Natural killer cell (primary cell): ENCODE results near the gene MGLL. TPM values are rescaled to one million over a fixed set of nuclear protein-coding genes. Genes with fewer than 3 reads are reported as not detected.

ENCODE experiments used
- ATAC-seq, 3 donors: fragments of 150-1000 bp in 2 of 3; fragments of 200-7000 bp in 1 of 3; cut with Tn5 transposase; 1 replicate in 1 of 3; 2 replicates in 2 of 3; pipeline ENCODE4 v1.10.0; 2021; ENCODE audit warnings: mild to moderate bottlenecking in 2 of 3, moderate library complexity in 2 of 3
- DNase-seq, 2 donors: peaks; one replicate each; pipeline versions ENCODE4 v3.0.0 to v3.0.0-alpha.2; 2013 to 2021; ENCODE audit warnings: mixed read lengths in 1 of 2
- H3K27ac ChIP-seq: one replicate; pipeline ENCODE4 v1.5.1; 2013; ENCODE audit warnings: mild to moderate bottlenecking, low read length
- H3K27me3 ChIP-seq: one replicate; pipeline ENCODE4 v1.6.1; 2013; ENCODE audit warnings: low read length; ENCODE audit not compliant: control insufficient read depth, insufficient read depth
- H3K36me3 ChIP-seq: one replicate; pipeline ENCODE4 v1.6.1; 2013; ENCODE audit warnings: low read length; ENCODE audit not compliant: control insufficient read depth, insufficient read depth
- H3K4me1 ChIP-seq: one replicate; pipeline ENCODE4 v1.6.1; 2013; ENCODE audit warnings: low read length; ENCODE audit not compliant: control insufficient read depth, insufficient read depth
- H3K4me3 ChIP-seq: one replicate; pipeline ENCODE4 v1.5.1; 2013; ENCODE audit warnings: low read length
- H3K9me3 ChIP-seq: one replicate; pipeline ENCODE4 v1.6.1; 2013; ENCODE audit warnings: low read length; ENCODE audit not compliant: control insufficient read depth, insufficient read depth
- H3K27ac Mint-ChIP-seq, 2 donors: one replicate each; pipeline ENCODE4 v1.8.0; 2022; ENCODE audit warnings: mild to moderate bottlenecking in 2 of 2, mixed read lengths in 2 of 2, moderate library complexity in 1 of 2
- H3K27me3 Mint-ChIP-seq, 2 donors: one replicate each; pipeline ENCODE4 v1.8.0; 2022; ENCODE audit warnings: low read depth in 2 of 2, mixed read lengths in 2 of 2
- H3K36me3 Mint-ChIP-seq: one replicate; pipeline ENCODE4 v1.8.0; 2022; ENCODE audit warnings: mixed read lengths
- H3K4me1 Mint-ChIP-seq, 2 donors: one replicate each; pipeline ENCODE4 v1.8.0; 2022; ENCODE audit warnings: mixed read lengths in 2 of 2
- H3K4me3 Mint-ChIP-seq: one replicate; pipeline ENCODE4 v1.8.0; 2022; ENCODE audit warnings: mild to moderate bottlenecking, moderate library complexity, mixed read lengths
- H3K9me3 Mint-ChIP-seq, 2 donors: one replicate each; pipeline ENCODE4 v1.8.0; 2022; ENCODE audit warnings: mixed read lengths in 2 of 2
- WGBS: methylation state at CpG from one replicate; pipeline ENCODE4 v1.1.7; 2013; ENCODE audit warnings: missing lambda C conversion rate; ENCODE audit not compliant: insufficient coverage; 5-methylcytosine and 5-hydroxymethylcytosine counted together
- intact Hi-C: fragments of 100-400 bp; cut with micrococcal nuclease; formaldehyde crosslinking; loops from one replicate; pipeline ENCODE4 v1.14.2; 2022
- total RNA-seq, 4 donors: library from RNA; stranded (reverse); fragments of 120-200 nt in 1 of 4; gene quantifications; one replicate each; pipeline versions ENCODE4 v1.2.3 to v1.2.4, GENCODE V29; 2013 to 2022
- TF ChIP-seq, protein P1 (sequence below): fragments of 200-600 bp; IDR thresholded peaks from one replicate; pipeline ENCODE4 v1.8.0; 2022; ENCODE audit warnings: antibody characterized with exemption

Gene MGLL
- total RNA-seq, 3 donors from 2014 or later (not counting 1 experiment from before 2014, with no cell fraction given) = 2.7 to 4.6 (median 3.0) TPM

DNA sequence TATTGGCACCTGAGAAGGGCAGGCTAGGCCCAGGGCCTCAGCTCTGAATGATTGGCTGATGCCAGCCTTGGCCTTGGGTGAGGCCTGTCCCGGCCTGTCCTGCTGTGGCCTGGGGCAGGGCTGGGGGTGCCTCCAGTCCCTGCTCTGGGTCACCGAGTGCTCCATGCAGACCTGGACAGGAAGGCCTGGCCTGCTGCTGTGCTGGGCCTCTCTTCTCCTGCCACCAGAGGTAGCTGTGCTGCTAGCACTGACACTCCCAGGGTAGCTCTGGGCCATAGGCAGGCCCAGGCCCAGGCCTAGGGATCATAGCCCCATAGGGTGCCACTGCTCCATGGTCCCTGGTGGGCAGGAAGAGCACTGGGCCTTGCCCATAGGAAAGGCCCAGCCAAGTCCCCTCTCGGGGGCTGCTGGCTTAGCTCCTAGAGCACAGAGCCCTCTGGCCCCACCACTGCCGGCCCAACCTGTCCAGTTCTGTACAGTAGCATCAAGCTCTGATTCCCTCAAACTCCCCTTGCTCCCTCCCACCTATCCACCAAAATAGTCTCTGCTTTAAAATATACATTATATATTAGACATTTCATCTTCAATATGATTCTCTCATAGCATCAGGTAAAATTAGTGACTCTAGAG is 131.4 kb downstream of the MGLL start:
- Mint-ChIP-seq H3K27ac (no peak overlapping the region), H3K4me1 (no peaks in the 10 kb centered on the region), H3K4me3 (no peak overlapping the region), H3K9me3 (no peaks in the 10 kb centered on the region), H3K27me3 (no peaks in the 10 kb centered on the region), H3K36me3 (no peaks in the 10 kb centered on the region)
- no peaks in the 10 kb centered on the region for H3K36me3 ChIP-seq
- intact Hi-C loops = loop anchor here (5.0 kb wide), 1 partner anchor 114 kb away; no protein-coding TSS in a partner anchor
- ATAC-seq (no peak), DNase-seq (no peak)
- H3K9me3 ChIP-seq = no peaks in the 10 kb centered on the region
- H3K27me3 ChIP-seq = no peaks in the 10 kb centered on the region
- WGBS = 93% methylated on average over 4 of the region's 4 CpGs
- no peaks in the 10 kb centered on the region for H3K4me1 ChIP-seq
- TF ChIP-seq, protein P1, sequence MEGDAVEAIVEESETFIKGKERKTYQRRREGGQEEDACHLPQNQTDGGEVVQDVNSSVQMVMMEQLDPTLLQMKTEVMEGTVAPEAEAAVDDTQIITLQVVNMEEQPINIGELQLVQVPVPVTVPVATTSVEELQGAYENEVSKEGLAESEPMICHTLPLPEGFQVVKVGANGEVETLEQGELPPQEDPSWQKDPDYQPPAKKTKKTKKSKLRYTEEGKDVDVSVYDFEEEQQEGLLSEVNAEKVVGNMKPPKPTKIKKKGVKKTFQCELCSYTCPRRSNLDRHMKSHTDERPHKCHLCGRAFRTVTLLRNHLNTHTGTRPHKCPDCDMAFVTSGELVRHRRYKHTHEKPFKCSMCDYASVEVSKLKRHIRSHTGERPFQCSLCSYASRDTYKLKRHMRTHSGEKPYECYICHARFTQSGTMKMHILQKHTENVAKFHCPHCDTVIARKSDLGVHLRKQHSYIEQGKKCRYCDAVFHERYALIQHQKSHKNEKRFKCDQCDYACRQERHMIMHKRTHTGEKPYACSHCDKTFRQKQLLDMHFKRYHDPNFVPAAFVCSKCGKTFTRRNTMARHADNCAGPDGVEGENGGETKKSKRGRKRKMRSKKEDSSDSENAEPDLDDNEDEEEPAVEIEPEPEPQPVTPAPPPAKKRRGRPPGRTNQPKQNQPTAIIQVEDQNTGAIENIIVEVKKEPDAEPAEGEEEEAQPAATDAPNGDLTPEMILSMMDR = no peak
- H3K4me3 ChIP-seq = no peak overlapping the region
- no peak overlapping the region for H3K27ac ChIP-seq

DNA sequence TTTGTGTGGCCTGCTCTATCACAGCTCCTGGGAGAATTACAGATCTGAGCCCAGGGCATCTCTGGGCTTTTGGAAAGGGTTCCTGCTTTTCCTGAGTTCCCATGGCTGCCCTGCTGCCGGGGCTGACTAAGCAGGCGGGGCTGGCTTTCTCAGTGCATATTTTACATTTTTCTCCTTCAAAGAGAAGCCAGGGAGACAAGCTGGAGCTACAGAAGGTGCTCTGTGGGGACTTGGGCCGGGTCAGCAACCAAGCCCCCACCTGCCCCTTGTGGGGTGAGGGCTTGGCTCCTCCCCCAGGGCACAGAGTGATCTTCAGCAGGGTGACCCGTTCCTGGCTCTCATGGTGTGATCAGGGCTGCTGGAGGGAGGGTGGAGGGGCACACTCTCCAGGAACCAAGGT is 132.2 kb downstream of the MGLL start:
- Histone ChIP-seq H3K36me3 (no peaks in the 10 kb centered on the region), H3K9me3 (no peaks in the 10 kb centered on the region), H3K27ac (no peak overlapping the region), H3K27me3 (no peaks in the 10 kb centered on the region), H3K4me3 (no peak overlapping the region), H3K4me1 (no peaks in the 10 kb centered on the region)
- no peak for ATAC-seq
- no peaks in the 10 kb centered on the region for H3K27me3 Mint-ChIP-seq
- no peaks in the 10 kb centered on the region for H3K9me3 Mint-ChIP-seq
- H3K27ac Mint-ChIP-seq = no peak overlapping the region
- WGBS = 85% methylated on average over 4 of the region's 4 CpGs
- intact Hi-C loops = loop anchor here (5.0 kb wide), 1 partner anchor 113 kb away; no protein-coding TSS in a partner anchor
- no peaks in the 10 kb centered on the region for H3K36me3 Mint-ChIP-seq
- DNase-seq = no peak
- no peak overlapping the region for H3K4me3 Mint-ChIP-seq
- H3K4me1 Mint-ChIP-seq = no peaks in the 10 kb centered on the region
- TF ChIP-seq, protein P1 = no peak

DNA sequence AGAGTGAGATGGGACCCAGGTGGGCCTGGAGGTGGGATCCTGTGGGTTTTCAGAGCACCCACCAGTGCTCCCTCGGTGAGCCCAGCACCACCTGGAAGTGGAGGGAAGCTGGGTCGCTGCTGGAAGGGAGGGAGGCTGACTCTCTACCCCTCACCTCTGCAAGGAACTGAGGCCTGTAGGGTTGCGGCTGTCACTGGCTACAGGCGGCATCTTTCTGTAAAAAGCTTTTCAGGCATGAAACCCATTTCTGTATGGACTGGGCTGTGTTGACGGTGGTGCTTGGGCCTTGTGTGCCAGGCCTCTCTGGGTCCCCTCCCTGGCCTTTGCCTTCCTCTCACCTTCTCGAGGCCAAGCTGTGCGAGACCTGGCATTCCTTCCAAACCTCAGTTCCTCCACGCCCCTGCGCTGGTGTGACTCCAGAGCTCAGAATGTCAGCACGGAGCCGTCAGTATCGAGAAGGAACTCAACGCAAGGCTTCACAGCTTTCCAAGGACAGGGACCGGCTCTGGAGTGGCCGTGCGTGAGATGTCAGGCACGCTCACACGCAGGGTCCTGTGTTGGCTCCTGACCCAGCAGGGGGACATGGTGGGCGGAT is 133.0 kb downstream of the MGLL start:
- ATAC-seq (no peak), DNase-seq (no peak)
- H3K4me1 Mint-ChIP-seq = no peaks in the 10 kb centered on the region
- no peak overlapping the region for H3K27ac Mint-ChIP-seq
- H3K27me3 Mint-ChIP-seq = no peaks in the 10 kb centered on the region
- no peak overlapping the region for H3K4me3 Mint-ChIP-seq
- no peaks in the 10 kb centered on the region for H3K9me3 ChIP-seq
- TF ChIP-seq, protein P1 = no peak
- H3K4me3 ChIP-seq = no peak overlapping the region
- no peak overlapping the region for H3K27ac ChIP-seq
- H3K9me3 Mint-ChIP-seq = no peaks in the 10 kb centered on the region
- no peaks in the 10 kb centered on the region for H3K36me3 ChIP-seq
- H3K36me3 Mint-ChIP-seq = no peaks in the 10 kb centered on the region
- no peaks in the 10 kb centered on the region for H3K4me1 ChIP-seq
- H3K27me3 ChIP-seq = no peaks in the 10 kb centered on the region
- 89% methylated on average over 19 of the region's 19 CpGs for WGBS
- intact Hi-C loops = no loop called here
